Mucosa of gallbladder (tissue), 1 donor: ENCODE measurements around the gene ARL5A. TPM values are rescaled to one million over a fixed set of nuclear protein-coding genes. Genes with fewer than 3 reads are reported as not detected.
"Not testable (repeated sequence)": the region's sequence is repeated elsewhere in the genome, so short reads cannot be mapped to it uniquely, and the experiment has no call there.

Source experiments
- DNase-seq: peaks from one replicate; pipeline ENCODE4 v3.0.0-alpha.2; 2020; ENCODE audit warnings: low spot score
- total RNA-seq: library from RNA; stranded (reverse); gene quantifications from one replicate; pipeline ENCODE4 v1.2.1, GENCODE V29; 2021
- donor health status: DM: no; HTN: no; CAD: no.

The ARL5A gene, protein sequence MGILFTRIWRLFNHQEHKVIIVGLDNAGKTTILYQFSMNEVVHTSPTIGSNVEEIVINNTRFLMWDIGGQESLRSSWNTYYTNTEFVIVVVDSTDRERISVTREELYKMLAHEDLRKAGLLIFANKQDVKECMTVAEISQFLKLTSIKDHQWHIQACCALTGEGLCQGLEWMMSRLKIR
- 48.1 TPM for total RNA-seq

- DNase-seq: peak; percentile 95
These were observed at the start of gene ARL5A for GRCh38 chr2:151828143-151828889. ARL5A (minus strand) TSS chr2:151828421; CDS start chr2:151828176, 245 bp downstream.

DNA sequence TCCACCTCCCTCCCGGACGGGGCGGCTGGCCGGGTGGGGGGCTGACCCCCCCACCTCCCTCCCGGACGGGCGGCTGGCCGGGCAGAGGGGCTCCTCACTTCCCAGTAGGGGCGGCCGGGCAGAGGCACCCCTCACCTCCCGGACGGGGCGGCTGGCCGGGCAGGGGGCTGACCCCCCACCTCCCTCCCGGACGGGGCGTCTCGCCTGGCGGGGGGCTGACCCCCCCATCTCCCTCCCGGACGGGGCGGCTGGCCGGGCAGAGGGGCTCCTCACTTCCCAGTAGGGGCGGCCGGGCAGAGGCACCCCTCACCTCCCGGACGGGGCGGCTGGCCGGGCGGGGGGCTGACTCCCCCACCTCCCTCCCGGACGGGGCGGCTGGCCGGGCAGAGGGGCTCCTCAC, 47.4 kb upstream of the ARL5A start:
- DNase-seq: not testable (repeated sequence)

DNA sequence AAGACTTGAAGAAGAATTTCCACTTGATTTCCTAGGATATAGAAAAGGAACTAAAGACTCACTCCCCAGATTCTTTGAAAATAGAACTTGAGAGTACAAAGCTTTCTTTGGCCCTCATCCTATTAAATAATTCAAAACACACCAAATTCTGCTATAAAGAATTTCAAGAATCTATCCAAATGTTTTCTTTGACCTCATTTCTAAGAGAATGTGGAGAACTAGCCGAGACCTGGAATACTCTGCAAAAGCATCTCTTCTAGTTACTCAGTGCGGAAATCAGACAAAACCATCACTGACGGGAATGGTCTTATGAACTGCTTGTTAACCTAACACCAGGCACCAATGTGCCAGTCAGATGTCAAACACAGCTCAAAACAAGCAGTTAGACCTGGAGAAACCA, 44.2 kb upstream of the ARL5A start:
- no peak for DNase-seq

GRCh38 chr2:151869291-151869690, 41.1 kb upstream of the ARL5A start:
- no peak for DNase-seq

GRCh38 chr2:151862700-151863099, 34.5 kb upstream of the ARL5A start:
- no peak for DNase-seq

DNA sequence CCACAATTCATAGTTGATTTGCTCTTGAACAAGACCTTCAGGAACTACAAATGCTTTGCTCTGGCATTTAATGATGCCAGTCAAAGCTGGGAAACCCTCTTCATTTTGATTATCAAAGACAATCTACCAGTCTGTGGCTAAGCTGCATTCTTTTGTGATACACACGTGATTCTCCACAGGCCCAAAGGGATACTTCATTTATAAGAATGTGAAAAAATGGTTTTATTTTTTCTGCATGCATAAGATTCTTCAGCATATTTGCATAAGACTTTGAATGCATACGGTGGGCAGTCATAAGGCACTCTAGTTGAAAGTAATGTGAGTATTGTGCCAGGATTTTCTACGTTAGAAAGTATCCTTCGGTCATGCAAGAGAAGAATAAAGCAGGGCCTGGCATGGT, 33.0 kb upstream of the ARL5A start:
- DNase-seq: no peak

GRCh38 chr2:151860613-151861146, 32.5 kb upstream of the ARL5A start:
- DNase-seq: no peak

DNA sequence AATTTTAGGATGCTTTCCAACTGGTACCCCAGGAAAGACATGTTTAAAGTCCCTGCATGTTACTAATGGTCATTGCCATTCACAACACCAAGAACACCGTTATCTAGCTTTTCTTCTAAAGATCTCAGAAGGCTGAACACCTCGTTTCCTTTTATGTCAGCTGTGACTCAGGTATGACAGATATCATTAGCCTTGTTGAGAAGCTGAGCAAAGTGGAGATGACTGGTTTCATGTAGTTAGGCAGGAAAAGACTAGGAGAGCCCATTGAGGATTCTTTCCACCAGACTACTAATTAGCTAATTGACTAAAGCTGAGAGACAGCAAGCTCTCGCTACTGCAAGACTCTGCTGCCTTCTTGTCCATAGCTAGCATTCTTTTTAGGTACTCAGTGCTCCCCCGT, 32.0 kb upstream of the ARL5A start:
- DNase-seq: no peak

DNA sequence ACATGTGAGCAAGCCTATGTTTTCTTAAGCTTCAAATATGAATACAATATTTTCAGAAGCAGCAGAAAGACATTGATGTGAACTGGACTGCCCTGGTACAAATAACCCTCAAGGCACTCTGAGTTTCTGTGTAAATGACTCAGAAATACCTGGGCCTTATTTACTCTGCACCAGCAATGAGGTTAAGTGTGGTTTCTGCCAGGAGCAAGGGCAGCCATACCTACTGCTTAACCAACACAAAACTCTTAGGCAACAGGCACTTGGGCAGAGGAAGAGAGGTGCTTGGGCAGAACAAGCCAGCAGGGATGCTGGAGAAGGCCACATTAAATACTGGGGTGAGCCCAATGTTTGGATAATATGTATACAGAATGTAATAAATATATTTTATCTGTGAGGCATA, 29.4 kb upstream of the ARL5A start:
- no peak for DNase-seq

DNA sequence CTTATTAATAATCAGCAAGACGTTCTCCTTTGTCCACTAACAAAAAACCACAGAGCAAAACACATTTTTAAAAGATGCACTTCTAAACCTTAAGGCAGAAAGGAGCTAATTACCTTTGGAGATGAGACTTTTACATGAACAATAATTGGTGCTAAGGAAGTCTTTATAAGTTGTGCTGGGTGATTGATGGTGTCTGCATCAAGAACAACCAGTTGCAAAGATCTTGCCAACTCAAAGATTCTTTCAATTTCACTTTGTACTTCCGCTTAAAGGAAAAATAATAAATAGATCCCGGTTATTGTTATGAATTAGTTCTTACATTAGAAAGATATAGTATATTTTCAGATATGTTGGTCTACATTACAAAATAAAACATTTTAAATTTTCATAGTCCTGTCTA, 26.9 kb upstream of the ARL5A start:
- DNase-seq: no peak

GRCh38 chr2:151853070-151853758, 25.0 kb upstream of the ARL5A start:
- no peak for DNase-seq

- no peak for DNase-seq
These were observed 24.2 kb upstream of the ARL5A start for GRCh38 chr2:151852260-151853069.

GRCh38 chr2:151851761-151852160, 23.5 kb upstream of the ARL5A start:
- no peak for DNase-seq

DNA sequence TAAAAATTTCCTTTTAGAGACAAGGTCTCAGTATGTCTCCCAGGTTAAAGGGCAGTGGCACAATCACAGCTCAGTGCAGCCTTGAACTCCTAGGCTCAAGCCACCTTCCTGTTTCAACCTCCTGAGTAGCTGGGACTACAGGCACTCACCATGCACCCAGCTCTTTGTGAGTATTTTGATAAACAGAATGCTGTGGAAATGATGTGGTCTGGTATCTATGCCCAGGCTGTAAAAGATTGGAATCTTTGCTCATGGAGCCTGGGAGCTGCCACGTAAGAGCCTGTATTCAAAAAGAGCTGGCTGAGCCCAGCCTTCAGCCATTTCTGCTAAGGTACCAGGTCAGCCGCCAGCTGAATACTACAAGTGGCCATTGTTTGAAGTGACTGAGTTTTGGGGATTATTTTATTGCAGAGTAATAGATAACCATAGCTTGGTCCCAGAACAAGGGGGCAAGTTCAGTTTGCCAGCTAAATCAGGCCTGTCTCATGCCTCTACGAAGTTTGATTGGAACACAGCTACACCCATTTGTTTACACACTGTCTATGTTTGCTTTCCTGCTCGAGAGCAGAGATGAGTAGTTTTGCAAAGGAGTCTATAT, 21.3 kb upstream of the ARL5A start:
- DNase-seq: no peak

- no peak for DNase-seq
These were observed 17.7 kb upstream of the ARL5A start for GRCh38 chr2:151845884-151846283.

DNA sequence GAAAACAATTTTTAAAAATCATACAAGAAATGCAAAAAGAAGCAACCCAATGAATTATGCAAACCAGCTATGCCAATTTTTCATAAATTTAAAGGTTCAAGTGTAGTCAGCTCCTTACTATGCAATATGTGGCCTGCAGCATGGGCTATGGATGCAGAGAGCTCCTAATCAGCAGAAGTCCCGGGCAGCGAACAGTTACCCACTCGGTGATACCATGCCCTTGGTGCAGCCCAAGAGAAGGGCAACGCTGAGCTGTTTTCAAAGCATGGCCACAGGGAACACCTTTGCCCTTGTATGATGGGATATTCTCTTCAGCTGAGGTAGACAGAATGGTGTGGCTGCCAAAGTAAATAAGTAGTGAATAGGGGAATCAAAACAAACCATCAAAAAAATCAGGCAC, 17.3 kb upstream of the ARL5A start:
- DNase-seq: no peak

DNA sequence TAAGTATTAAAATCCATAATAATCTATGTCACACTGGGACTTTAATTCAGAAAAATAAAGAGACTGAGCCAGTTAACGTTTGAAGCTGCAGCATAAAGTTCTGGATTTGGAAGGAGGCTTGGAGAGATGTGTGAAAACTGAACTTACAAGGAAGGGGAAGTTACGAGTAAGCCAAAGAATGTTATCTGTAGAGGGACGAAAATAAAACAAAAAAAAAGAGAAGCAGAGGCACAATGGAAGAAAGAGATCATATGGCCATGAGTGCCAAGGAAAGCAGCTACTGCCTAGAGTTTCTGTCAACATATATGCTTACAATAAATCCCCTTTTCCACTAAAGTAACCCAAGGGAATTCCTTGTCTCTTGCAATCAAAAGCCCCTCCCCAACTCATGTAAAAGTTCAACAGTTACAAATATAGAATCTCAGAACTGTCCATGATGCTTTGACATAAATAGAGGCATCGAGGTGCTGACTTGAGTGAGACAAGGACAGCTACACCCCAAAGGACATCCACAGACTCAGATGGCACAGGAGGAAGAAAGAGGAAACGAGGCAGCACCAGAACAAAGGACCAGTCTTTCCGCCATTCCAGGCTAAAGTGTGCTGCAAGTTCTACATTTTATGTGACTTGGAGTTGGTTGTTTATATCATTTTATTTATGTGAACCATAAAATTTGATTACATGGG, 16.1 kb upstream of the ARL5A start:
- DNase-seq: no peak

GRCh38 chr2:151843691-151844061, 15.5 kb upstream of the ARL5A start:
- no peak for DNase-seq

- DNase-seq: no peak
These were observed 14.8 kb upstream of the ARL5A start for GRCh38 chr2:151842830-151843690.

GRCh38 chr2:151841047-151841424, 12.8 kb upstream of the ARL5A start:
- DNase-seq: no peak
